ENCODE results near the gene MYH9. TPM values are rescaled to one million over a fixed set of nuclear protein-coding genes. Genes with fewer than 3 reads are reported as not detected.

The MYH9 gene
- total RNA-seq, 4 donors from 2014 or later = 337 to 553 (median 433) TPM

DNA sequence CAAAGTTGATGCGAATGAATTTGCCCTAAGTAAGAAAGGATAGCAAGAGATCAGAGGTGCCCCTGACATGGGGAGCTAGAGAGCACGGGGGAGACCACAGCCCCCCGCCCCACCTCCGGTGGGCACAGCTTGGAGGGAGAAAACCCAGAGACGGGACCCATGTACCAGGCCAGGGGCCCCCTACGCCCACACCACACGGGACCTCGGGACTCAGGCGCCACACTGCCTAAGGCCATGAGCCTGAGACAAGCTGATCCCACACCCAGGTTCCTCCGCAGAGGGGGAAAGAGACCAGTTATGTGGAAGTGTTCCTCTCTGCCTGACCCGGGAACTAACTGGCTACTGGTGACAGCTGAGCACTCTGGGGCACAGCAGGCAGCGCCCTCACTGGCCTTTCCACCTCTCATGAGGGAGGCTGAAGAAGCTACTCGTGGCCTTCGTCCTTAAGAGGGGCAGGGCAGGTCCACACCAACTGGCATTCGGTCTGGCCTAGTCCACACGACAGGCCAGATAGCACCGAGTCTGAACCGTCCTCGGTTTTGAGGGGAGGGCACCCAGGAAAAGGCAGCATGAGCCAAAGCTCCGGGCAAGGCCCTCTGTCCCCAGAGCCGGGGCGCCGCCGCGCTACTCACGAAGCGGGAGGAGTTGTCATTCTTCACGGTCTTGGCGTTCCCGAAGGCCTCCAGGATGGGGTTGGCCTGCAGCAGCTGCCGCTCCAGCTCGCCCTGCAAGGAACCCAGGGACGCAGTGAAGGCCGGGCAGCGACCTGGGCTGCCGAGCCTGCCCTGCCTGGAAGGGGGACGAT is 65.8 kb downstream of the MYH9 start:
- no peaks in the 10 kb centered on the region for H3K9me3 ChIP-seq
- H3K4me3 ChIP-seq = no peak overlapping the region
- no peak for DNase-seq
- no peaks in the 10 kb centered on the region for H3K27me3 ChIP-seq
- H3K36me3 ChIP-seq = peaks cover 0 to 99% (median 2%) of the 10 kb centered on the region in 3 donors
- no peak for TF ChIP-seq POLR2A (IDR thresholded peaks at IDR 0.05)
- TF ChIP-seq, protein P1, sequence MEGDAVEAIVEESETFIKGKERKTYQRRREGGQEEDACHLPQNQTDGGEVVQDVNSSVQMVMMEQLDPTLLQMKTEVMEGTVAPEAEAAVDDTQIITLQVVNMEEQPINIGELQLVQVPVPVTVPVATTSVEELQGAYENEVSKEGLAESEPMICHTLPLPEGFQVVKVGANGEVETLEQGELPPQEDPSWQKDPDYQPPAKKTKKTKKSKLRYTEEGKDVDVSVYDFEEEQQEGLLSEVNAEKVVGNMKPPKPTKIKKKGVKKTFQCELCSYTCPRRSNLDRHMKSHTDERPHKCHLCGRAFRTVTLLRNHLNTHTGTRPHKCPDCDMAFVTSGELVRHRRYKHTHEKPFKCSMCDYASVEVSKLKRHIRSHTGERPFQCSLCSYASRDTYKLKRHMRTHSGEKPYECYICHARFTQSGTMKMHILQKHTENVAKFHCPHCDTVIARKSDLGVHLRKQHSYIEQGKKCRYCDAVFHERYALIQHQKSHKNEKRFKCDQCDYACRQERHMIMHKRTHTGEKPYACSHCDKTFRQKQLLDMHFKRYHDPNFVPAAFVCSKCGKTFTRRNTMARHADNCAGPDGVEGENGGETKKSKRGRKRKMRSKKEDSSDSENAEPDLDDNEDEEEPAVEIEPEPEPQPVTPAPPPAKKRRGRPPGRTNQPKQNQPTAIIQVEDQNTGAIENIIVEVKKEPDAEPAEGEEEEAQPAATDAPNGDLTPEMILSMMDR (IDR thresholded peaks at IDR 0.05) = no peak
- peaks cover 0 to 39% (median 11%) of the 10 kb centered on the region in 4 donors for H3K4me1 ChIP-seq
- peak overlapping the region; percentile 40 to 91 (median 86) for H3K27ac ChIP-seq

GRCh38 chr22:36320553-36320952 is 67.2 kb downstream of the MYH9 start:
- Histone ChIP-seq H3K4me1 (peaks cover 0 to 25% (median 8%) of the 10 kb centered on the region in 4 donors), H3K27me3 (no peaks in the 10 kb centered on the region), H3K27ac (peak overlapping the region in 1 of 4 donors; percentile 86), H3K4me3 (no peak overlapping the region), H3K36me3 (peaks cover 0 to 99% (median 2%) of the 10 kb centered on the region in 3 donors), H3K9me3 (no peaks in the 10 kb centered on the region)
- no peak for DNase-seq
- TF ChIP-seq, protein P1 (IDR thresholded peaks at IDR 0.05) = no peak
- no peak for TF ChIP-seq POLR2A (IDR thresholded peaks at IDR 0.05)

DNA sequence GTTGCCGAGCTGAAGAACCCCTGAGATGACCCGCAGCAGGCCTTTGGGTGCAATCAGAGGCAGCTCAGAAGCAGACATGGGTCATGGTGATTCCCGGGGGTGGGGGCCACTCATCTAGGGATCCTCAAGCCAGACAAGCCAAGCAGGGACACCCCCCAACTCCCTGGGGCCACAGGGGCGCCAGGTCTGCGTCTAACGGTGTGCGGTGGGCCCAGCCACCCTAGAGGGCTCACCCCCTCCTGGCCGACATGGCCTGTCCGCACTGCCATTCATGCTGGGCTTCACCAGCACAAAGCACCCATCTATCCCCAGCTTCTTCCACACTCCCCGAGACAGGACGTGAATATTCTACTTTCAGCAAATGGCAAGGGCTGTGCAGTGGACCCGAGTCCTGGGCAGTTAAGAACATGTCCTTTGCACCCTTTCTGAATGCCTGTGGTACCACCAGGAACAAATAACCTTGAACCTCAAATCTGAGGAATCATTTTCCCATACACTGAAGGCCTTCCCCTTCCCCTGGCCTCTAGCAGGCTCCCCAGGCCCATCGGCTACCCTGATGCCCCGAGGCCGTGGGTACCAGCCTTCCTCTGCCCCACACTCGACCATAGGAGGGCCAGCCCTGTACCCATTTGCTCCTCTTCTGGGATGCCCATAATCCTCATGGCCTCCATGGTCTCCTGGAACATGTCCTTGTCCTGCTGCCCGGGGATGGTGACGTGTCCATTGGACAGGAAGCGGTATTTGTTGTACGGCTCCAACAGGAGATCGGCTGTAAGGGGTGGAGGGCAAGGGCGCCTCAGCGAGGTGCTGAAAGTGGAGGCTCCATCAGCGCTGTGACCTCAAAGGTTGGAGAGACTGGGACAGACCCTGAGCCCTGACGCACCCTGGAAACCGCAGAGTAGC is 67.9 kb downstream of the MYH9 start:
- no peaks in the 10 kb centered on the region for H3K9me3 ChIP-seq
- H3K36me3 ChIP-seq = peaks cover 0 to 100% (median 2%) of the 10 kb centered on the region in 3 donors
- no peak for DNase-seq
- no peaks in the 10 kb centered on the region for H3K27me3 ChIP-seq
- H3K4me1 ChIP-seq = peaks cover 0 to 18% (median 4%) of the 10 kb centered on the region in 4 donors
- peak overlapping the region in 3 of 4 donors; percentile 10 to 86 (median 39) for H3K27ac ChIP-seq
- TF ChIP-seq, protein P1 (IDR thresholded peaks at IDR 0.05) = no peak
- H3K4me3 ChIP-seq = no peak overlapping the region

- peaks cover 0 to 100% (median 2%) of the 10 kb centered on the region in 3 donors for H3K36me3 ChIP-seq
Measured at GRCh38 chr22:36318442-36318841, 69.3 kb downstream of the MYH9 start.

More at GRCh38 chr22:36318442-36318841, 69.3 kb downstream of the MYH9 start:
- no peak for TF ChIP-seq POLR2A (IDR thresholded peaks at IDR 0.05)
- TF ChIP-seq, protein P1 (IDR thresholded peaks at IDR 0.05) = no peak
- Histone ChIP-seq H3K4me1 (peaks cover 0 to 5% (median 0%) of the 10 kb centered on the region in 4 donors), H3K4me3 (no peak overlapping the region), H3K9me3 (no peaks in the 10 kb centered on the region), H3K27ac (peak overlapping the region in 1 of 4 donors; percentile 15), H3K27me3 (no peaks in the 10 kb centered on the region)
- no peak for DNase-seq

All from Peyer's patch (tissue), 4 donors.